Measurements from ENCODE around the gene FLNA. TPM values are rescaled to one million over a fixed set of nuclear protein-coding genes. Genes with fewer than 3 reads are reported as not detected.

Gene FLNA
- total RNA-seq, 2 donors from 2014 or later: 5,928 to 11,236 TPM

DNA sequence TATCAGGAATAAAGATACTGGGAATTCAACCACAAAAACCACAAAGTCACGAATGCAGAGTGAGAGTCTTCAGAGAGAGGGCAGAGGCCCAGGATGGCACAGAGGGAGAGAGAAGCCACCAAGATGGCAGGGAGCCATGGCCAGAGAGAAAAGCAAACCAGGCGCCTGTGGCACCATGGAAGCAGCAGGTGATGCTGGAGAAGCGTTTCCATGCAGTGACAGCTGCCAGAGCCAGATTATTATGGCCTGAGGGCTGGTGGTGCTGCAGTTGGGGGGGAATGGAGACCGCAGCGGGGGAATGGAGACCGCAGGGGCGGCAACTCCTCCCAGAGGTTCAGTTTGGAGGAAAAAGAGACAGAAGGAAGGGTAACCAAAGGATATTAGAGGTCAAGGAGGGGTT is 42.7 kb upstream of the FLNA start:
- Histone ChIP-seq H3K27me3 (replicated peaks; ENCODE audit: insufficient read depth) (no peaks in the 10 kb centered on the region), H3K9me3 (no peaks in the 10 kb centered on the region), H3K27ac (no peak overlapping the region), H3K4me3 (no peak overlapping the region), H3K4me1 (ENCODE audit: control insufficient read depth in 1 of 2, low read depth in 2 of 2) (peaks cover 0 to 9% of the 10 kb centered on the region in 2 donors), H3K36me3 (no peaks in the 10 kb centered on the region)
- TF ChIP-seq CTCF (IDR thresholded peaks at IDR 0.05): no peak
- DNase-seq (ENCODE audit: low spot score) (no peak), ATAC-seq (ENCODE audit: insufficient number of reproducible peaks, low FRiP score, low read depth) (no peak)

DNA sequence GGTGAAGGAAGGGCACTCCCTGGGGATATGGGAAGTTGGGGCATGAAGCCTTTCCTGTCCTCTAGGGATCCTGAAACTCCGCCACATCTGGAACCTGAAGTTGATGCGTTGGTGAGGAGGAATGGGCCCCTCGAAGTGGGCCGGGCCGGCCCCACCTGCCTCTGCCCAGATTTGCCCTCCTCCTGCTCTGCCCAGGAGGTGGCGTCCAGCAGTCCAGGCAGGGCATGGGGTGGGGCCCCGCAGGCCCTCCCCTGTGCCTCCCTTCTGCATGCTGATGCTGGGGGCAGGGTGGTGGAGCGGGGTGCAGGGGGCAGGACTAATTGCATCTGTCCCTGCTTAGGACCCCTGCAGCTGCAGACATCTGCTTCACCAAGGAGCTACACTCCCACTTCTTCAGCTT is 38.7 kb upstream of the FLNA start:
- DNase-seq (ENCODE audit: low spot score) (no peak), ATAC-seq (ENCODE audit: insufficient number of reproducible peaks, low FRiP score, low read depth) (no peak)
- Histone ChIP-seq H3K9me3 (no peaks in the 10 kb centered on the region), H3K4me3 (no peak overlapping the region), H3K36me3 (no peaks in the 10 kb centered on the region), H3K27me3 (replicated peaks; ENCODE audit: insufficient read depth) (no peaks in the 10 kb centered on the region), H3K4me1 (ENCODE audit: control insufficient read depth in 1 of 2, low read depth in 2 of 2) (peaks cover 3 to 25% of the 10 kb centered on the region in 2 donors), H3K27ac (peak overlapping the region in 1 of 2 donors; percentile 91)
- TF ChIP-seq CTCF (IDR thresholded peaks at IDR 0.05): no peak

- ATAC-seq (ENCODE audit: insufficient number of reproducible peaks, low FRiP score, low read depth): no peak
- Histone ChIP-seq H3K27ac (peak overlapping the region; percentile 82 to 91), H3K27me3 (replicated peaks; ENCODE audit: insufficient read depth) (no peaks in the 10 kb centered on the region), H3K36me3 (no peaks in the 10 kb centered on the region), H3K9me3 (no peaks in the 10 kb centered on the region), H3K4me3 (peak overlapping the region; percentile 83), H3K4me1 (ENCODE audit: control insufficient read depth in 1 of 2, low read depth in 2 of 2) (peaks cover 3 to 28% of the 10 kb centered on the region in 2 donors)
- TF ChIP-seq CTCF (IDR thresholded peaks at IDR 0.05): no peak
- DNase-seq (ENCODE audit: low spot score): no peak
These were observed 38.0 kb upstream of the FLNA start for GRCh38 chrX:154412468-154412867.

DNA sequence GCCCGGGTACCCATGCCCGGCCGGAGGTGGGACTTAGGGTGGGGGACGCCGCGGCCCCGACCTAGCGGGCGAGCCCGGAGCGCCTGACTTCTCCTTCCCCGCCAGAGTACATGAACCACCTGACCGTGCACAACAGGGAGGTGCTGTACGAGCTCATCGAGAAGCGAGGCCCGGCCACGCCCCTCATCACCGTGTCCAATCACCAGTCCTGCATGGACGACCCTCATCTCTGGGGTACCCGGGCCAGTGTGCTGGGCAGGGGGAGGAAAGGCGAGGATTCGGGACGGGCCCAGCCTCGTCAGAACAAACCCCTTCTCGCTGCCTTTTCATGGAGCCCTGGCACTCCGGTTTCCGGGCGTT is 37.5 kb upstream of the FLNA start:
- peak overlapping the region; percentile 82 to 91 for H3K27ac ChIP-seq
- H3K4me3 ChIP-seq: peak overlapping the region; percentile 83
- ATAC-seq (ENCODE audit: insufficient number of reproducible peaks, low FRiP score, low read depth) (peak; percentile 53), DNase-seq (ENCODE audit: low spot score) (no peak)
- H3K9me3 ChIP-seq: no peaks in the 10 kb centered on the region
- no peaks in the 10 kb centered on the region for H3K27me3 ChIP-seq (replicated peaks; ENCODE audit: insufficient read depth)
- no peaks in the 10 kb centered on the region for H3K36me3 ChIP-seq
- no peak for TF ChIP-seq CTCF (IDR thresholded peaks at IDR 0.05)
- H3K4me1 ChIP-seq (ENCODE audit: control insufficient read depth in 1 of 2, low read depth in 2 of 2): peaks cover 3 to 28% of the 10 kb centered on the region in 2 donors

- H3K9me3 ChIP-seq: no peaks in the 10 kb centered on the region
- peak; percentile 60 for ATAC-seq (ENCODE audit: insufficient number of reproducible peaks, low FRiP score, low read depth)
- DNase-seq (ENCODE audit: low spot score): peak; percentile 73
- H3K36me3 ChIP-seq: no peaks in the 10 kb centered on the region
- peak within 1 kb of the TSS; percentile 83 to 84 for H3K27ac ChIP-seq
- no peaks in the 10 kb centered on the region for H3K27me3 ChIP-seq (replicated peaks; ENCODE audit: insufficient read depth)
- peaks cover 3 to 28% of the 10 kb centered on the region in 2 donors for H3K4me1 ChIP-seq (ENCODE audit: control insufficient read depth in 1 of 2, low read depth in 2 of 2)
- no peak for TF ChIP-seq CTCF (IDR thresholded peaks at IDR 0.05)
- H3K4me3 ChIP-seq: peak within 1 kb of the TSS; percentile 73
These were observed 34.9 kb upstream of the FLNA start, which contains the start of gene DNASE1L1 for GRCh38 chrX:154409222-154409871. Gene DNASE1L1 (minus strand): TSS chrX:154409254. CDS start chrX:154405568, 3,686 bp downstream.
